DMS53 treated with DMSO at 0.1 percent for 48 hours (cell line): ENCODE results near the gene RUBCN.
A peak's percentile ranks its signal among the peaks of the same experiment; 100 is the strongest.

Experiments
- DNase-seq: peaks from one replicate; lab custom pipeline; 2025; ENCODE audit not compliant: unreplicated experiment; lab: John Stamatoyannopoulos, UW

The RUBCN gene

GRCh38 chr3:197736491-197737318 lies at the start of gene RUBCN:
Gene RUBCN (minus strand): TSS chr3:197736904. CDS start chr3:197736719, 185 bp downstream.
- DNase-seq, result peak; percentile 83

- no peak for DNase-seq
Measured at GRCh38 chr3:197784019-197784585, 47.4 kb upstream of the RUBCN start.

- no peak for DNase-seq
Measured at GRCh38 chr3:197782230-197782629, 45.5 kb upstream of the RUBCN start.

- DNase-seq, result no peak
Measured at GRCh38 chr3:197775317-197775716, 38.6 kb upstream of the RUBCN start.

- no peak for DNase-seq
Measured at GRCh38 chr3:197761784-197762183, 25.1 kb upstream of the RUBCN start.

- DNase-seq, result no peak
Measured at GRCh38 chr3:197758512-197758911, 21.8 kb upstream of the RUBCN start.

GRCh38 chr3:197756704-197757103 lies 20.0 kb upstream of the RUBCN start:
- no peak for DNase-seq

- DNase-seq, result no peak
Measured at GRCh38 chr3:197753263-197753662, 16.6 kb upstream of the RUBCN start.

- no peak for DNase-seq
Measured at GRCh38 chr3:197752107-197752506, 15.4 kb upstream of the RUBCN start.

GRCh38 chr3:197750858-197751737 lies 14.4 kb upstream of the RUBCN start:
- no peak for DNase-seq

- DNase-seq, result no peak
Measured at GRCh38 chr3:197750396-197750831, 13.7 kb upstream of the RUBCN start.

- DNase-seq, result peak; percentile 56
Measured at GRCh38 chr3:197749601-197750395, 13.1 kb upstream of the RUBCN start, which contains the start of gene FYTTD1. Gene FYTTD1 (plus strand): TSS chr3:197749883. CDS start chr3:197749972, 89 bp downstream.

- DNase-seq, result peak; percentile 41
Measured at GRCh38 chr3:197749315-197749600, 12.6 kb upstream of the RUBCN start.

- DNase-seq, result no peak
Measured at GRCh38 chr3:197748597-197749314, 12.1 kb upstream of the RUBCN start.

GRCh38 chr3:197746801-197747237 lies 10.1 kb upstream of the RUBCN start:
- no peak for DNase-seq

GRCh38 chr3:197746209-197746608 lies 9.5 kb upstream of the RUBCN start:
- no peak for DNase-seq

GRCh38 chr3:197742787-197743186 lies 6.1 kb upstream of the RUBCN start:
- DNase-seq, result no peak

- DNase-seq, result no peak
Measured at GRCh38 chr3:197737749-197738462, 1.2 kb upstream of the RUBCN start.

- no peak for DNase-seq
Measured at GRCh38 chr3:197737319-197737649, 580 bp upstream of the RUBCN start.
